Fibroblast of skin of right quadriceps (primary cell): ENCODE results near the gene MAP1S.
A peak's percentile ranks its signal among the peaks of the same experiment; 100 is the strongest.

Experiments
- DNase-seq: peaks from one replicate; pipeline ENCODE4 v3.0.0-alpha.2; 2013

Gene MAP1S

GRCh38 chr19:17741456-17741855 is 22.2 kb downstream of the MAP1S start:
- no peak for DNase-seq

- peak; percentile 49 for DNase-seq
Measured at GRCh38 chr19:17743874-17744580, 24.7 kb downstream of the MAP1S start.

- DNase-seq, result peak; percentile 92
Measured at GRCh38 chr19:17747205-17748098, 28.2 kb downstream of the MAP1S start.

- no peak for DNase-seq
Measured at GRCh38 chr19:17748884-17749638, 29.8 kb downstream of the MAP1S start.

DNA sequence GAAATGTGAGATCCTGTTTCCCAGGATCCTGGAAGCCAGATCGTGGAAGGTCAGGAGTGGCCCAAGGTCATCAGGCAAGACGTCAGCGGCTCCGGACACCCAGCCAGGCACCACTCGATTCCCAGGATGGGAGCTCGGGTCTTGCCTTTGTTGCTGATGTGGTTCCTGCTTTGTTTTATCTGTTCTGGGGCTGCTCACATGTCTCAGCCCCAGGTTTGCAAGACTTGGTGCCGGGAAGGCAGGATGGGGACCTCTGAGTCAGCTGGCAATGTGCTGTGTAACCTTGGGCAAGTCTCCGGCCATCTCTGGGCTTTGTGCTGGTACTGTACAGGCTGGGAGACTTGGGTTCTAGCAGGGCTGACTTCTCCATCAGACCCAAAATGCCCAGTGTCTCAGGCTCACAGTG is 30.6 kb downstream of the MAP1S start:
- DNase-seq, result no peak

DNA sequence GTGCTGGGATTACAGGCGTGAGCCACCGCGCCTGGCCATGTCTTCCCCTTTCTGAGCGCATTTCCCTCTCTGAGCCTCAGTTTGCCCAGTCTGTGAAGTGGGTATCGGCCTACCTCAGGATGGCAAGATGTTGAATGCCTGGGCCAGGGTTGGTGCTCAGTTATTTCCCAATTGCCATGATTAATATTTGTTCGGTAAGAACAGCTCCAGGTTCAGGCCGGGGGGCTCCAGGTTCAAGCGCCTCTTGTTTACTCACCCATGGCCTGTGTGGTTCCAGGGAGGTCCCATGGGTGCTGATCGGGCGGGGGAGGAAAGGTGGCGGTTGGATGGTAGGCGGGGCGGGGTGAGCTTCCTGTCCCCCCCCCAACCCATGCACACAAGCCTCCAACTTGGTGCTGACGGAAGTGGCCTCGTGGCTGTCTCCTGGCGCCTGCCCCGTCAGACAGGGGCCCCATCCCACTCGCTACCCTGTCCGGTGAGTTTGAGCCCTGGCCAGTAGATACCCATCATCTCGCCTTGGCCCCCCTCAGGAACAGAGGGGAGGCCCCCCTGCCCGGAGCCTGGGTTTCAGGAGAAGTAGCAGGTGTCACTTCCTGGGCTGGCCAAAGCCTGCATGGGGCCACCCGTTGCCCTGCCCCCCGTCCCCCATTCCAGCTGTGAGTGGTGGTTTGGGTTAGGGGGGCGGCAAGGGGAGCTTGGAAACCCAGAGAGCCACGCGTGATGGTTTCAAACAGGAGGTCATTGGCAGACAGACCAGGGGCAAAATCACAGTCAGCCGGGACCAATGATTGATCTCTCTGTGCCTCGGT is 32.0 kb downstream of the MAP1S start, which contains the start of gene FCHO1:
Gene FCHO1 (plus strand): TSS at position 375 of the 809 bp plus-strand sequence. CDS start 3,688 bp downstream, outside the sequence.
- no peak for DNase-seq

- no peak for DNase-seq
Measured at GRCh38 chr19:17751912-17752273, 32.6 kb downstream of the MAP1S start.

- DNase-seq, result no peak
Measured at GRCh38 chr19:17752865-17753639, 33.8 kb downstream of the MAP1S start.

DNA sequence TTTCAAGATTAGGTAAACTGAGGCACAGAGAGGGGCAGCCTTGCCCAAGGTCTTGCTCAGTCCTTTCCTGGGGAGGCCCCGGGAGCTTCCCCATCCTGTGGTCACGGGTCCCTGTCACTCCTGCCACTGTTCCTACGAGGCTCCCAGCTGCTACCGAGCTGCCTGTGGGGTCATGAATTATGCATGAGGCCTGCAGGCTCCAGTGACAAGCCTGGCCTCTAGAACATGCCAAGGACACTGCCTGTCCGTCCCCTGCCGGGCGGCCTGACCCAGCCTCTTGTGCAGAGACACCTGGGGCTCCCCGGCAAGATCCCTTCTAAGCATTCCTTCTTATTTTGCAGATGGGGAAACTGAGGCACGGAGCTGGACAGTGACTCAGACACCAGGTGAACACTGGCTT is 34.7 kb downstream of the MAP1S start:
- no peak for DNase-seq

- no peak for DNase-seq
Measured at GRCh38 chr19:17754634-17755442, 35.6 kb downstream of the MAP1S start.

DNA sequence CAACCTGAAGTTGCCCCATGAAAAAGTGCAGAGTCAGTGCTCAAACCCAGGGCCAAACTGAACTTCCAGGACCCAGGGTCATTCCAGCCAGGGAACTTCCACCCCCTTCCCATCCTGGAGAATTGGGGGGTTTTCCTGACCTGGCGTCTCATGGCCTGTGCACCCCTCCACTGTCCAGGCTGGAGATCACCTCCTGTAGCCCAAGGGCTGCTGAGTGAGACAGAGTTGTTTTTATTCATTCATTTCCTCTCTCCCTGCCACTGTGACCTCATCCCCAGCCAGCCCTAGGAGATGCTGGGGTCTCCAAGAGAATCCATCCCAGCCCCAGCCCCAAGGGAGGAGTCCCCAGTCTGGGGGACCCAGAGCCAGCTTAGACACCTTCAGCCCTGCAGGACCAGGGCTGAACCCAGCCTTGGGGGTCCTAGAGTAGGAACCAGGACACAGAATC is 36.2 kb downstream of the MAP1S start:
- DNase-seq, result no peak

GRCh38 chr19:17755977-17756670 is 36.8 kb downstream of the MAP1S start:
- DNase-seq, result peak; percentile 37

DNA sequence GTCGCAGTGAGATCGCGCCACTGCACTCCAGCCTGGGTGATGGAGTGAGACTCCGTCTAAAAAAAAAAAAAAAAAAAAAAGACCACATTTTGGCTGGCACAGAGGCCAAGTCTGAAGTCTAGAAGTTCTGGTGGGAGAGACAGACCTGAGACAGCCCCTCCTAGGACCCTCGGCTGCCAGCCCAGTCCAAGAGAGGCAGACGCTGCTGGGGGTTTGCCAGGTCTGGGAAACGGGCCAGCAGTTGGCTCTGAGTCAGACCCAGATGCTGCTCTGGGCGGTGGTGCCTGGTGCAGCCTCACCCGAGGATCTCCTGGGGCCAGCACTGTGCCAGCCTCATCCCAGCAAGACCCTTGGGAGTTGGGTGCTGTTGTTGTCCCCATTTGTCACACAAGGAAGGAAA is 37.8 kb downstream of the MAP1S start:
- peak; percentile 48 for DNase-seq

DNA sequence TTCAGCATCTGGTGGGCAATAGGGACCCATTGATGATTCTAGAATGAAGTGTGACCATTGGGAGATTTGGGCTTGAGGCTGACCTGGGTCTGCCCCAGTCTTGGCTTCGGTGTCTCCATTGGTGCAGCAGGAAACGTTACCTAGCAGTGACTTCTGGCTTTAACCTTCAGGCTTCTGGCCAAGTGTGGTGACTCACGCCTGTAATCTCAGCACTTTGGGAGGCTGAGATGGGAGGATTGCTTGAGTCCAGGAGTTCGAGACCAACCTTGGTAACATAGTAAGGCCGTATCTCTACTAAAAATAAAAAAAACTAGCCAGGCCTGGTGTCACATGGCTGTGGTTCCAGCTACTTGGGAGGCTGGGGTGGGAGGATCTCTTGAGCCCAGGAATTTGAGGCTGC is 39.2 kb downstream of the MAP1S start:
- DNase-seq, result no peak

GRCh38 chr19:17761148-17761547 is 41.9 kb downstream of the MAP1S start:
- no peak for DNase-seq

DNA sequence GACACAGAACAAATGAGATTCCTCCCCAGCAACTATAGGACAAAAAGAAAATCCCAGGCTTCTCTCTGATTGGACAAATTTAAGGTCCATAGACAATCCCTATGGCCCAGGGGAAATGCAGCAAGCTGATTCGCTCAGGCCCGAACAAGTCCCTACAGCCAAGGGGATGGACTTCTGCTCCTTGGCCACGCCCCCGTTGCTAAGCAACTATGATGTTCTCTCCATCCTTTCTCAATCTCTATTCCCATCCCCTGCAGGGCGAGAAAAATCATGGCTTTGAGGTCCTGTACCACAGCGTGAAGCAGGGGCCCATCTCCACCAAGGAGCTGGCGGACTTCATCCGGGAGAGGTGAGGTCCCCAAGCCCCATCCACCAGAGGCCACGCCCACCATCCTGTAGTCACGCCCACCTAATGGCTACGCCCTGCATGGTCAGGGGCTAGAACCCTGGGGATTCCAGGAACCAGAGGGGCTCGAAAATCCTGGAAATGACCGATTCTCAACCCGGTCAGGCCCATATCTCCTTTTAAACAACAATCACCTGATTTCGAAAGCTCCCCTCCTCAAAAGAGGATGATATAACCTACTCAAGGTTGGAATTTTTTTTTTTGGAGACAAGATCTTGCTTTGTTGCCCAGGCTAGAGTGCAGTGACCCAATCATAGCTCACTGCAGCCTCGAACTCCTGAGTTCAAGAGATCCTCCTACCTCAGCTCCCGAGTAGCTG is 43.4 kb downstream of the MAP1S start:
- peak; percentile 55 for DNase-seq

GRCh38 chr19:17764348-17764747 is 45.1 kb downstream of the MAP1S start:
- no peak for DNase-seq

GRCh38 chr19:17765069-17765618 is 45.9 kb downstream of the MAP1S start:
- DNase-seq, result no peak

DNA sequence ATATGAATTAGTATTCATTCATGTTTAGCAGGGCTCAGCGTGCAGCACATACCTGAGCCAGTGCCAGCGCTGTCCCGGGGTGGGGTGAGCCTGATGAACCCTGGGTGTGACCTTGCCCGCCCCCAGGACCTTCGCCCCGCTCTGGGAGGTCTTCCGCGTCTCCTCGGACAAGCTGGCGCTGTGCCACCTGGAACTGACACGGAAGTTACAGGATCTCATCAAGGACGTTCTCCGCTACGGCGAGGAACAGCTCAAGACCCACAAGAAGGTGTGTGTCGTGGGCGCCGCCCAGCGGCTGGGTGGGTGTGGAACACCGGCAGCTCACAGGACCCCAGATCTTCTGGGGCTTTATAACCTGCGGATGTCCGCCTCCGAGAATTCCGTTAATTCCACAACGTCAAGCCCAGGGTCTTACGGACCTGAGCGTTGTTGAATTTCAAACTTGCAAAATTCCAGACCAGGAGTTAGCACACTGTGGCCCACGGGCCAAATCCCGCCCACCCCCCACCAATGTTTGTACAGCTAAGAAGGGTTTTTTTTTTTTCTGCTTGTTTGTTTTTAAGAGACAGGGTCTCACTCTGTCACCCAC is 47.4 kb downstream of the MAP1S start:
- DNase-seq, result peak; percentile 70
